Right lobe of liver (tissue), 6 donors: Measurements from ENCODE around the gene SLC23A3. TPM values are rescaled to one million over a fixed set of nuclear protein-coding genes. Genes with fewer than 3 reads are reported as not detected.

ENCODE experiments used
- ATAC-seq, 4 donors: fragments of 200-7000 bp; cut with Tn5 transposase; one replicate each; pipeline ENCODE4 v1.9.1; 2020; ENCODE audit warnings: mild to moderate bottlenecking in 4 of 4, moderate library complexity in 4 of 4
- DNase-seq, 3 donors: peaks; one replicate each; pipeline ENCODE4 v3.0.0-alpha.2; 2020
- H3K27ac ChIP-seq, 3 donors: fragments of 200-600 bp; one replicate each; pipeline ENCODE4 v1.8.0; 2022
- H3K27me3 ChIP-seq, 2 donors: fragments of 200-600 bp; one replicate each; pipeline ENCODE4 v1.8.0; 2022
- H3K36me3 ChIP-seq, 4 donors: fragments of 200-600 bp; sonication (generic) in 1 of 4; one replicate each; pipeline versions ENCODE4 v1.5.1 to v1.8.0; 2017 to 2022; ENCODE audit warnings: control low read depth in 1 of 4
- H3K4me1 ChIP-seq, 4 donors: fragments of 200-600 bp; sonication (generic) in 1 of 4; one replicate each; pipeline versions ENCODE4 v1.5.1 to v1.8.0; 2017 to 2022; ENCODE audit warnings: control low read depth in 1 of 4
- H3K4me3 ChIP-seq, 3 donors: fragments of 200-600 bp; one replicate each; pipeline ENCODE4 v1.8.0; 2022
- H3K9me3 ChIP-seq, 4 donors: fragments of 200-600 bp; sonication (generic) in 1 of 4; one replicate each; pipeline versions ENCODE4 v1.5.1 to v1.8.0; 2017 to 2022; ENCODE audit warnings: control low read depth in 1 of 4
- POLR2A ChIP-seq: fragments of 450-650 bp; IDR thresholded peaks from one replicate; pipeline ENCODE4 v1.6.1; 2017; ENCODE audit warnings: antibody characterized with exemption, mild to moderate bottlenecking
- WGBS: methylation state at CpG from one replicate; pipeline ENCODE4 v1.1.6; 2018; ENCODE audit warnings: low coverage, low lambda C conversion rate; ENCODE audit not compliant: insufficient coverage; ENCODE audit errors: missing lambda C conversion rate; 5-methylcytosine and 5-hydroxymethylcytosine counted together
- intact Hi-C, 2 donors: fragments of 100-400 bp; cut with DNase I; formaldehyde crosslinking; loops; one replicate each; pipeline versions ENCODE4 v1.11.2 to v1.14.1; 2022
- total RNA-seq, 6 experiments: library from RNA; depleted of rRNA in 2 of 6; stranded (reverse); fragments of >200 nt in 2 of 6; fragmentation: NEBNext Ultra II Directional in 3 of 6; extraction: Animal tissue kit (Norgen Biotek cat#: 25700) in 3 of 6; gene quantifications; one replicate each; pipeline versions ENCODE4 v1.1.0 to v1.2.4, GENCODE V29; 2016 to 2023
- TF ChIP-seq, protein P1 (sequence below), 4 donors: fragments of 200-600 bp in 3 of 4; fragments of 450-650 bp in 1 of 4; IDR thresholded peaks; one replicate each; pipeline versions ENCODE4 v1.5.1 to v1.8.0; 2016 to 2022; ENCODE audit warnings: antibody characterized with exemption in 4 of 4, mild to moderate bottlenecking in 2 of 4
- donor health status: DM: no; HTN: yes; CAD: no.
- donor health status: DM: no; HTN: no; CAD: no.
- donor health status: DM: no; HTN: no; CAD: no.
- donor health status: DM: no; HTN: yes; CAD: no.
- donor health status: DM: no; HTN: yes; CAD: no.

Gene SLC23A3
- total RNA-seq, 6 experiments from 2014 or later: 0.62 to 4.9 (median 2.1) TPM

DNA sequence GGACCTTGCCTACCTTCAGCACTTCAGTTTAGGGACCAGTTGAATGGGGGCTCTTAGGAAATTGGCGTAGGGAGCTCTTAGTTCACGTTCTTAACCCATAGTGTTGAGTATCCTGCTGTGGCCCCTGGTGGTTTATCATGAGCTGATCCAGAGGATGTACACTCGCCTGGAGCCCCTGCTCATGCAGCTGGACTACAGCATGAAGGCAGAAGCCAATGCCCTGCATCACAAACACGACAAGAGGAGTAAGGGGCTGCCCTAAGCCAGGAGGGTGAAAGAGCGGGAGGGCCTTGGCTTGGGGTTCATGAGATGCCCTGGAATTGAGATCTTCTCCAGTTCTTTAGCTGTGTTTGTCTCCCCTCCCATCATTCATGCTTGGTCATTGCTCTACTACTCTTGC is 11.1 kb upstream of the SLC23A3 start:
- no peaks in the 10 kb centered on the region for H3K27me3 ChIP-seq
- H3K9me3 ChIP-seq: no peaks in the 10 kb centered on the region
- DNase-seq (no peak), ATAC-seq (no peak)
- peaks cover 0 to 15% (median 4%) of the 10 kb centered on the region in 4 donors for H3K4me1 ChIP-seq
- no peak overlapping the region for H3K4me3 ChIP-seq
- H3K27ac ChIP-seq: no peak overlapping the region
- 90% methylated on average over 2 of the region's 5 CpGs for WGBS
- TF ChIP-seq, protein P1, sequence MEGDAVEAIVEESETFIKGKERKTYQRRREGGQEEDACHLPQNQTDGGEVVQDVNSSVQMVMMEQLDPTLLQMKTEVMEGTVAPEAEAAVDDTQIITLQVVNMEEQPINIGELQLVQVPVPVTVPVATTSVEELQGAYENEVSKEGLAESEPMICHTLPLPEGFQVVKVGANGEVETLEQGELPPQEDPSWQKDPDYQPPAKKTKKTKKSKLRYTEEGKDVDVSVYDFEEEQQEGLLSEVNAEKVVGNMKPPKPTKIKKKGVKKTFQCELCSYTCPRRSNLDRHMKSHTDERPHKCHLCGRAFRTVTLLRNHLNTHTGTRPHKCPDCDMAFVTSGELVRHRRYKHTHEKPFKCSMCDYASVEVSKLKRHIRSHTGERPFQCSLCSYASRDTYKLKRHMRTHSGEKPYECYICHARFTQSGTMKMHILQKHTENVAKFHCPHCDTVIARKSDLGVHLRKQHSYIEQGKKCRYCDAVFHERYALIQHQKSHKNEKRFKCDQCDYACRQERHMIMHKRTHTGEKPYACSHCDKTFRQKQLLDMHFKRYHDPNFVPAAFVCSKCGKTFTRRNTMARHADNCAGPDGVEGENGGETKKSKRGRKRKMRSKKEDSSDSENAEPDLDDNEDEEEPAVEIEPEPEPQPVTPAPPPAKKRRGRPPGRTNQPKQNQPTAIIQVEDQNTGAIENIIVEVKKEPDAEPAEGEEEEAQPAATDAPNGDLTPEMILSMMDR (IDR thresholded peaks at IDR 0.05): no peak
- TF ChIP-seq POLR2A: no peak
- peaks cover 0 to 55% (median 19%) of the 10 kb centered on the region in 4 donors for H3K36me3 ChIP-seq
- intact Hi-C loops: no loop called here

DNA sequence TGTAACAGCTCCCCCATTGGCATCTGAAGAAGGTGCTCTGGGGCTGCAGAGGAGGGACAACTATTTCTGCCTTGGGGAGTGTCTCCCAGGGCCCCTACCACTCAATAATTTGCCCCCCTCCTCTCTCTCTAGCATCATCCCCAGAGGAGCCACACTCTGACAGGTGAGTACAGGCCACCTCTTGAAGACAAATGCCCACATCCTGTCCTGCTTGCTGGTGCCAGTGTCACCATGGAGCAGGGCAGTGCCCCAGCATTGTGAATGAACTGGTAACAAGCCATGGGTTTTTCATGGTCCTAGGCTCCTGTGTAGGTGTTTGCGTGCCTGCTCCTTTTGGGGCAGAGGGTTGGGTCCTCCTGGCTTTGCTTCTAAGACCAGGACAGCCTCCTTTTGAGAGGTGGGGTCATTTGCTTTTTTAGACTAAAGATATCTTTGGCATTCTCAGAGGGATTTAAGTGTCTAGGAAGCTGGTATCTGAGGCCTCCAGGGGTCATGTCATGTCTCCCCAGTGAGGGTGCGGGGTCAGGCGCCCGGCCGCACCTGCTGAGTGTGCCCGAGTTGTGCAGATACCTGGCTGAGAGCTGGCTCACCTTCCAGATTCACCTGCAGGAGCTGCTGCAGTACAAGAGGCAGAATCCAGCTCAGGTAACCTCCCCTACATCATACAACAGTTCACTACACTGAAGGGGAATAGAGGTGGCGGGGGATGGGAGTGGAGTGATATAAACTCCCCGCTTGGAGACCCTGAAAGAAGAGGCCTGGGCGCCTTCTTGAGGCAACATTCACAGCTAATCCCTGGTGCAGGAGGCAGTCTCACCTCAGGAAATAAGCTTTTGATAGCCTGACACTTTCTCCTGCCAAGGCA is 10.0 kb upstream of the SLC23A3 start:
- ATAC-seq (no peak), DNase-seq (no peak)
- WGBS: 91% methylated on average over 9 of the region's 9 CpGs
- Histone ChIP-seq H3K4me3 (no peak overlapping the region), H3K4me1 (peaks cover 0 to 24% (median 4%) of the 10 kb centered on the region in 4 donors), H3K9me3 (no peaks in the 10 kb centered on the region), H3K27ac (no peak overlapping the region), H3K27me3 (no peaks in the 10 kb centered on the region), H3K36me3 (peaks cover 0 to 59% (median 19%) of the 10 kb centered on the region in 4 donors)
- no peak for TF ChIP-seq POLR2A
- TF ChIP-seq, protein P1 (IDR thresholded peaks at IDR 0.05): no peak
- intact Hi-C loops: loop anchor here in 1 of 2 donors (5.0 kb wide), 1 partner anchor 37 kb away; the partner anchor contains the start of gene ABCB6

DNA sequence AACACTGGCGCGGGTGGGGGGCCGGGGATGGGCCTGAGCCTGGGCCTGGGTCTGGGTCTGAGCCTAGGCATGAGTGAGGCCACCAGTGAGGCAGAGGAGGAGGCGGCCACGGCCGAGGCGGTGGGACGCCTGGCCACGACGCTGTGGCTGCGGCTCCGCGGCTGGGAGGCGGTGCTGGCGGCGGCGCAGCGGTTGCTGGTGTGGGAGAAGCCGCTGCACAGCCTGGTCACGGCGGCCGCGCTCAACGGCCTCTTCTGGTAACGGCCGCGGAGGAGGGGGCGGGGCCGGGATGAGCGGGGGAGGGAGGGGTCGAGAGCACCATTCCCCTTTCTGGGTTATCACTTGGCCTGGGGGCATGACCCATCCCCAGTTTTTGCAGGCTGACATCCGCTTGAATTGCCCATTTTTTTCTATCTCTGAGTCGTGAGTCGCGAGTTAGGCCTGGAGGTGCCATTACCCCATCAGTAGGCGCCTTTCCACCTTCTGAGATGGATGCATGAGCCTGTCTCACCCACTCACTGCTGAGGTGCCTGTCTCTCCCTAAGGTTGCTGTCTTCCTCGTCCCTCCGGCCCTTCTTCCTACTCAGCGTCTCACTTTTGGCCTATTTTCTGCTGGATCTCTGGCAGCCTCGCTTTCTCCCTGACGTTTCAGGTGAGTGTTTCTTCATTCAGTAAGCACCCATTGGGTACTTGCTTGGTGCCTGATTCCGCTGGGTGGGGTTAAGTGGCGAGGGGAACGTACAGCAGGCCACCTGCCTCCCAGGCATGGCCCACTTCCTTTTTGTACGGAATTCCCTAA is 8.7 kb upstream of the SLC23A3 start:
- peak; percentile 0 to 13 (median 3) for ATAC-seq
- intact Hi-C loops: loop anchor here in 1 of 2 donors (5.0 kb wide), 1 partner anchor 39 kb away; the partner anchor contains the start of gene ABCB6

More for the DNA sequence above, 8.7 kb upstream of the SLC23A3 start:
- peak overlapping the region; percentile 71 to 92 (median 86) for H3K4me3 ChIP-seq
- no peaks in the 10 kb centered on the region for H3K27me3 ChIP-seq
- DNase-seq: peak; percentile 67 to 77 (median 75)
- H3K36me3 ChIP-seq: peaks cover 0 to 64% (median 19%) of the 10 kb centered on the region in 4 donors
- no peak for TF ChIP-seq POLR2A
- TF ChIP-seq, protein P1 (IDR thresholded peaks at IDR 0.05): peak in 1 of 4 donors; percentile 7
- no peaks in the 10 kb centered on the region for H3K9me3 ChIP-seq
- 5% methylated on average over 21 of the region's 45 CpGs for WGBS
- H3K27ac ChIP-seq: peak overlapping the region; percentile 99 to 100 (median 99)
- H3K4me1 ChIP-seq: peaks cover 0 to 24% (median 4%) of the 10 kb centered on the region in 4 donors
